ENCODE measurements around the gene CACNA1H. TPM values are rescaled to one million over a fixed set of nuclear protein-coding genes. Genes with fewer than 3 reads are reported as not detected.
"Not testable (repeated sequence)": the region's sequence is repeated elsewhere in the genome, so short reads cannot be mapped to it uniquely, and the experiment has no call there.

The CACNA1H gene
- total RNA-seq, 1 donor from 2014 or later: 2.5 TPM

DNA sequence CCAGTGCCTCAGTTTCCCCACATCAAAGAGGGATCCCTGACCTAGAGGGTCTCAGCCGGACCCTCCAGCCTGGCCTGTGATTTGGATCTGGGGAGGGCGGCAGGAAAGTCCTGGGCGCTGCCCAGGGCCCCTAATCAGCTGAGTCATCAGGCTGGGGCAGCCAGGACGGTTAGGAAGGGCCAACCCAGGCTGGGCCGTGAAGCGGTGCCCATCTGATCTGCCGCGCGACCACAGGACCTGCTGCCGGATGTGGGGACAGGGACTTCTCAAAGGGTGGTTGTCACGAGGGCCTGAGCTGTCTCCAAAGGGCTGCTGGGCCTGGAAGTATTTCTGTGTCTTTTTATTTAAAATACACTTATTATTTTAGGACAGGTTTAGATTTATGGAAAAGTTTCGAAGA, 92.0 kb downstream of the CACNA1H start:
- Histone ChIP-seq H3K27ac (replicated peaks) (no peak overlapping the region), H3K27me3 (ENCODE audit: low read depth) (peaks cover 28% of the 10 kb centered on the region), H3K4me1 (no peaks in the 10 kb centered on the region), H3K4me3 (no peak overlapping the region), H3K9me3 (replicated peaks) (no peaks in the 10 kb centered on the region), H3K36me3 (no peaks in the 10 kb centered on the region)
- no peak for DNase-seq
- TF ChIP-seq, protein P1, sequence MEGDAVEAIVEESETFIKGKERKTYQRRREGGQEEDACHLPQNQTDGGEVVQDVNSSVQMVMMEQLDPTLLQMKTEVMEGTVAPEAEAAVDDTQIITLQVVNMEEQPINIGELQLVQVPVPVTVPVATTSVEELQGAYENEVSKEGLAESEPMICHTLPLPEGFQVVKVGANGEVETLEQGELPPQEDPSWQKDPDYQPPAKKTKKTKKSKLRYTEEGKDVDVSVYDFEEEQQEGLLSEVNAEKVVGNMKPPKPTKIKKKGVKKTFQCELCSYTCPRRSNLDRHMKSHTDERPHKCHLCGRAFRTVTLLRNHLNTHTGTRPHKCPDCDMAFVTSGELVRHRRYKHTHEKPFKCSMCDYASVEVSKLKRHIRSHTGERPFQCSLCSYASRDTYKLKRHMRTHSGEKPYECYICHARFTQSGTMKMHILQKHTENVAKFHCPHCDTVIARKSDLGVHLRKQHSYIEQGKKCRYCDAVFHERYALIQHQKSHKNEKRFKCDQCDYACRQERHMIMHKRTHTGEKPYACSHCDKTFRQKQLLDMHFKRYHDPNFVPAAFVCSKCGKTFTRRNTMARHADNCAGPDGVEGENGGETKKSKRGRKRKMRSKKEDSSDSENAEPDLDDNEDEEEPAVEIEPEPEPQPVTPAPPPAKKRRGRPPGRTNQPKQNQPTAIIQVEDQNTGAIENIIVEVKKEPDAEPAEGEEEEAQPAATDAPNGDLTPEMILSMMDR (IDR thresholded peaks at IDR 0.05; ENCODE audit: borderline replicate concordance): no peak
- intact Hi-C loops (cut with micrococcal nuclease): no loop called here

DNA sequence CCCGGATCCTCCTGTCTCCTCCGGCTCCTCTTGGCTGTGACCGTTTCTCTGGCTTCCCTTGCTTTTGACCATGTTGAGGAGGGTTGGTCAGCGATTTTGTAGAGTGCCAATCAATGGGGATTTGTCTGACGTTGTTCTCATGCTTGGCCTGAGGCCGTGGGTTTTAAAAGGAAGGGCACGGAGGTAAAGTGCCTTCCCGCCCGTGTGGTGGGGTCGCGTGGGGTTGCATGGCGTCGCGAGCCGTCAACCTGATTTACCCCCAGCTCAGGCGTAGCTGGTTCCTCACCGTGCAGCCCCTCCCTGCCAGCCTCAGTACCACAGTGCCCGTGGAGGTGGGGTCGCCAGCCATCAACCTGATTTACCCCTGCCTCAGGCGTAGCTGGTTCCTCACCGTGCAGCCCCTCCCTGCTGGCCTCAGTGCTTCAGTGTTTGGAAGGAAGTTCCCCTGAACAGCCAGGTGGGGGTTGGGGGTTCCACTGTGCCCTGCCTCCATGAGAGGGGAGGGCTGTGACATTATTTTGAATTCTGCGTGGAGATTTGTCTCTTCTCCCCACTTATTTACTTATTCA, 92.6 kb downstream of the CACNA1H start:
- TF ChIP-seq, protein P1 (IDR thresholded peaks at IDR 0.05; ENCODE audit: borderline replicate concordance): no peak
- Histone ChIP-seq H3K9me3 (replicated peaks) (no peaks in the 10 kb centered on the region), H3K27me3 (ENCODE audit: low read depth) (peaks cover 28% of the 10 kb centered on the region), H3K36me3 (no peaks in the 10 kb centered on the region), H3K4me1 (no peaks in the 10 kb centered on the region), H3K27ac (replicated peaks) (no peak overlapping the region), H3K4me3 (no peak overlapping the region)
- intact Hi-C loops (cut with micrococcal nuclease): no loop called here
- no peak for DNase-seq

DNA sequence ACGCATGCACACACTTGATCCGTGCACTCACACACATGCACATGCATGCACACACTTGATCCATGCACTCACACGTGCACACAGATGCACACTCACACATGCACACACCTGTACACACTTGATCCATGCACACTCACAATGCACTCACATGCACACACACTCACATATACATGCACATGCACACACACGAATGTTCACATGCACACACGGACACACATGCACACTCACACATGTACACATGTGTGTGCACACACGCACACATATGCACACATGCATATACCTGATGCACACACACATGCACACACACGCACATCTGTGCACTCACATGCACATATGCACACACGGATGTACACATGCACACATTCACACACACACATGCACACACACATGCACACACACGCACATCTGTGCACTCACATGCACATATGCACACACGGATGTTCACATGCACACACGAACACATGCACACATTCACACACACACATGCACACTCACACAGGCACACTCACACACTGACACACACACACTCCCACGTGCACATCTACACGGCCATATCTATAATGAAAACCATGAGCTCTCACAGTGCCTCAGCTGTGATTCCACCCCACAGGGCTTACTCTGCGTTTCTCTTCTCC, 95.1 kb downstream of the CACNA1H start:
- peaks cover 28% of the 10 kb centered on the region for H3K27me3 ChIP-seq (ENCODE audit: low read depth)
- DNase-seq; intact Hi-C loops (cut with micrococcal nuclease); H3K4me3 ChIP-seq; H3K27ac ChIP-seq (replicated peaks); H3K9me3 ChIP-seq (replicated peaks); H3K4me1 ChIP-seq; H3K36me3 ChIP-seq: not testable (repeated sequence)

DNA sequence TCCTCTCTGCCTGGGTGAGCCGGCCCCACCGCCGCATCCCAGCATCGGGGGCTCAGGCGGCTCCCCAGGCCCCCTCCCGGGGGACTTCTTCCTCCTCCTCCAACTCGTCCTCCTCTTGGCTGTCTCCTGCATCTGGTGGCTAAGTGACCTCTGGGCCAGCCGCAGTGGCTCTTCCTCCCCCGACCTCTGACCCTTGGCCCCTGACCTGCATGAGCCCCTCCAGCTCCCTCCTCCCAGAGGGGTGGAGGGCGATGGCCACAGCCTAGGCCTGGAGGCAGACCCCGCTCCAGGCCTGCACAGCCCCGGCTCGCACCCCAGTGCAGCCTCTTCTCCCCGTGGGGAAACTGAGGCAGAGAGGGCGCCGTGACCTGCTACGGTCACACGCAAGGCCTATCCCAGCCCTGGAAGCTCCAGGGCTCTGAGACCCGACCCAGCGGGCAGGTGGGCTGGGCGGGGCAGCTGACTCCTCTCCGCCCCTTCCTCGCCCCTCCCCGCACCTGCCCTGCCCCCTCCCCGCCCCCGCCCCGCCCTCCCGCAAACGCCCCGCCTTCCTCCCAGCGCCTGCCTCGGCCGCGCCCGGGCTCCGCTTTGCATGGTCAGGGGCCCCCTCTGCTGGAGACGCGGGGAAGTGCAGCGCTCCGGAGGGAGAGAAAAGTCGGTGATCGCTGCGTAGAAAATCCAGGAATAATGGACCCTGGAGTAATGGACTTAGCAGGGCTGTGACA, 96.3 kb downstream of the CACNA1H start:
- H3K9me3 ChIP-seq (replicated peaks); H3K4me1 ChIP-seq; H3K4me3 ChIP-seq; intact Hi-C loops (cut with micrococcal nuclease); DNase-seq; H3K27ac ChIP-seq (replicated peaks); H3K36me3 ChIP-seq: not testable (repeated sequence)
- H3K27me3 ChIP-seq (ENCODE audit: low read depth): peaks cover 23% of the 10 kb centered on the region

DNA sequence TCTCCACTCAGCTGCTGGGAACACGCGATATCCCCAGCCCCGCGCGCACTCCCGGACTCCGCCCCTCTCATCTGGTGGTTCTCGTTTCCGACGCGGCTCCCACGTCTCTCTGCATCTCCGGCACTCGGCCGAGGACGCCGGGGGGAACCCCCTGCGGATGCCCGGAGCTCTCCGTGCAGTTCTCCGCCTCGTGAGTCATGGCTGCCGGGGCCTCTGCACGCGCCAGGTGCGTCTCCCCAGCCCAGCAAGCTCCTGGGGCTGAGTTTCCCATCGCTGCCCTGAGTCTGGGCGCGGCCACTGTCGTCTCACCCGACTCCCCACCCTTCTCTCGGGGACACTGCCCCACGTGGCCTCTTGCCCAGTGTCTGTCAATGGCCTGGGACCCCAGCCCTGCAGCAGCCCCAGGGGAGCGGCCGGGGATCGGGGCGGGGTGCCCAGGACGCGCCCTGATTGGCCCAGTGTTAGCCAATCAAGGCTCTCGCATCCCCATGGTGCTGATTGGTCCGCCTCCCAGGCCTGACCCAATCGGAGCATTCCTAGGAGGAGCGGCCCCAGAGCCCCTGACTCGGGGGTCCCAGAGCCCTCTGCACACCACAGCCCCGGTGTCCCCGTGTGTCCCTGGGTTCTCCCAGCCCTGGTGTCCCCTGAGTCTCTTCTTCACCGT, 100.9 kb downstream of the CACNA1H start:
- H3K36me3 ChIP-seq; H3K4me1 ChIP-seq; H3K27ac ChIP-seq (replicated peaks); H3K9me3 ChIP-seq (replicated peaks); DNase-seq; H3K4me3 ChIP-seq; intact Hi-C loops (cut with micrococcal nuclease): not testable (repeated sequence)
- peaks cover 25% of the 10 kb centered on the region for H3K27me3 ChIP-seq (ENCODE audit: low read depth)

DNA sequence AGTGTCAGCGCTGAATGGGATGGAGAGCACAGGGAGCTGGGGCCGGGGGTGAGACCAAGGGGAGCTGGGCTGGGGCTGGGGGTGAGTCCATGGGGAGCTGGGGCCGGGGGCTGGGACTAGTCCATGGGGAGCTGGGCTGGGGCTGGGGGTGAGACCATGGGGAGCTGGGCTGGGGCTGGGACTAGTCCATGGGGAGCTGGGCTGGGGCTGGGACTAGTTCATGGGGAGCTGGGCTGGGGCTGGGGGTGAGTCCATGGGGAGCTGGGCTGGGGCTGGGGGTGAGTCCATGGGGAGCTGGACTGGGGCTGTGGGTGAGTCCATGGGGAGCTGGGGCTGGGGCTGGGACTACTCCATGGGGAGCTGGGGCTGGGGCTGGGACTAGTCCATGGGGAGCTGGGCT, 101.9 kb downstream of the CACNA1H start:
- H3K36me3 ChIP-seq; H3K27ac ChIP-seq (replicated peaks); H3K9me3 ChIP-seq (replicated peaks); H3K4me3 ChIP-seq; intact Hi-C loops (cut with micrococcal nuclease); H3K4me1 ChIP-seq; DNase-seq: not testable (repeated sequence)
- peaks cover 35% of the 10 kb centered on the region for H3K27me3 ChIP-seq (ENCODE audit: low read depth)

DNA sequence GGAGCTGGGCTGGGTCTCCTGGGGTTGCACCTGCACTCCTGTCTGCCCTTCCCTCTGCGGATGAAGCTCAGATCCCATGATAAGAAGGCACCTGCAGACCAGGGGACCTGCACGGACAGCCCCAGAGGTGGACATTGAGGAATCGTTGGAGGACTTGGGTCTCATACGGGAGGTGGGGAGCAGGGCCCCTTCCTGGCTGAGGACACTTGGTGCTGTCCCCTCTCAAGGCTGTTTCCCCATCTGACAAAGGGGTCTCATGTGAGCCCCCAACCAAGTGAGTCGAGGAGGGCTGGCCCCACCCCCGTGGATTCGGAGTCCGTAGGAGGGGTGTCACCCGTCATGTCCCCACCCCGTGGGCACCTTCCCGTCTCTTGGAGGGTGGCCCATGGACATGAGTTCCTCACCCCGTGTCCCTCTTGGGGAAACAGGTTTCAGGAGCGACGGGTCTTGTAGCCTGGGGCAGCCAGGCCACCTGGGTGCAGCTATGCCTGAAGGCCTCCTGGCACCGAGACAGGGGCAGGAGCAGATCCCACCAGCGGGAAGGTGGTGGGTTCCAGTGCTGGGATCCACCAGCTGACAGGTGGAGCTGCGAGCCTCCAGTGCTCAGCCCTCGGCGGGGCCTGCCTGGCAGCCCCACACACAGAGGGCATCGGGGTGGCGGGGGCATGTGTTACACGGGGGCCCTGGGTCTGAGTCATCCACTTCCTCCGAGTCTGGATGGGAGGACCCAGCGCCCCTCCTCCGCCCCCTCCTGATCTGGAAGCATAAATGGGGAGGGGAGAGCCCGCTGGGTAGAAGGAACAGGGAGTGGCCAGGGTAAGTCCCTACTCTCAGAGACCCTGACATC, 102.6 kb downstream of the CACNA1H start, which contains the start of gene TPSD1:
Gene TPSD1 (plus strand): TSS at position 794 of the 847 bp plus-strand sequence. CDS start 212 bp downstream, outside the sequence.
- H3K4me1 ChIP-seq; H3K27ac ChIP-seq (replicated peaks); DNase-seq; H3K4me3 ChIP-seq; H3K36me3 ChIP-seq; intact Hi-C loops (cut with micrococcal nuclease); H3K9me3 ChIP-seq (replicated peaks): not testable (repeated sequence)
- peaks cover 42% of the 10 kb centered on the region for H3K27me3 ChIP-seq (ENCODE audit: low read depth)

DNA sequence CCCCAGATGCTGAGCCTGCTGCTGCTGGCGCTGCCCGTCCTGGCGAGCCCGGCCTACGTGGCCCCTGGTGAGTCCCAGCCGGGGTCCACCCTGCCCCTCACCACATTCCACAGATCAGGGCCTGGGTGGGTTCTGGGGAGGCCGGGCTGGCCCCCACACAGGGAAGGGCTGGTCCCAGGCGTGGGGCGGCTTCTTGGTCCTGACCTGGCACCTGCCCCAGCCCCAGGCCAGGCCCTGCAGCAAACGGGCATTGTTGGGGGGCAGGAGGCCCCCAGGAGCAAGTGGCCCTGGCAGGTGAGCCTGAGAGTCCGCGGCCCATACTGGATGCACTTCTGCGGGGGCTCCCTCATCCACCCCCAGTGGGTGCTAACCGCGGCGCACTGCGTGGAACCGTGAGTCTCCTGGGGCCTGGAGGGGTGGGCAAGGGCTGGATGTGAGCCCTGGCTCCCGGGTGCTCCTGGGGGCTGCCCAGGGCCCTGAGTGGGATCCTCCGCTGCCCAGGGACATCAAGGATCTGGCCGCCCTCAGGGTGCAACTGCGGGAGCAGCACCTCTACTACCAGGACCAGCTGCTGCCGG, 103.5 kb downstream of the CACNA1H start:
- H3K36me3 ChIP-seq; intact Hi-C loops (cut with micrococcal nuclease); H3K9me3 ChIP-seq (replicated peaks); H3K4me1 ChIP-seq; H3K27ac ChIP-seq (replicated peaks); H3K4me3 ChIP-seq; DNase-seq: not testable (repeated sequence)
- peaks cover 50% of the 10 kb centered on the region for H3K27me3 ChIP-seq (ENCODE audit: low read depth)
